HK-2 (cell line): Measurements from ENCODE around the gene ARMCX5.
A peak's percentile ranks its signal among the peaks of the same experiment; 100 is the strongest.

Experiments
- DNase-seq: peaks from one replicate; pipeline ENCODE4 v3.0.0-alpha.2; 2018; ENCODE audit not compliant: unreplicated experiment

ARMCX5 gene

GRCh38 chrX:102599084-102599950 is at the start of gene ARMCX5:
TSS of gene ARMCX5 (plus strand) at chrX:102599515. CDS start at chrX:102602142, 2,627 bp downstream.
- DNase-seq: peak; percentile 71

- DNase-seq: no peak
These were observed 40.7 kb upstream of the ARMCX5 start for GRCh38 chrX:102558607-102559006.

- no peak for DNase-seq
These were observed 38.8 kb upstream of the ARMCX5 start for GRCh38 chrX:102560423-102561068.

- DNase-seq: no peak
These were observed 18.4 kb upstream of the ARMCX5 start for GRCh38 chrX:102580891-102581290.

DNA sequence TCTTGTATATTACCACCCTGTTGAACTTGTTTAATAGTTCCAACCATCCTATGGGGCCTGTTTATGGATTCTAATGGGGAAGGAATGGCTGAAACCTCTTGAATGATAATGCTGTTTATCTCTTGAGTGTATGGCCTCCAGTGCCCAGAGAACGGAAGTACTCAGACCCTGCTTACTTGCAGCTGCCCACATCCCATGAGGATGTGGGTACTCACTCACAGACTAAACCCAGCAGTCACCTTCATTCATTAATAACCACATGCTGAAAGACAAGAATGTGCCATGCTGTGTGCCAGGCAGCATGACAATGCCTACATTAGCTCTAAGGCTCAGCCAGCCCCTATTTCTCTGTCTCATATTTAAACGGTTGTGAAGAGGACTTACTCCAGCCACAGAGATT is 5.9 kb upstream of the ARMCX5 start:
- no peak for DNase-seq

DNA sequence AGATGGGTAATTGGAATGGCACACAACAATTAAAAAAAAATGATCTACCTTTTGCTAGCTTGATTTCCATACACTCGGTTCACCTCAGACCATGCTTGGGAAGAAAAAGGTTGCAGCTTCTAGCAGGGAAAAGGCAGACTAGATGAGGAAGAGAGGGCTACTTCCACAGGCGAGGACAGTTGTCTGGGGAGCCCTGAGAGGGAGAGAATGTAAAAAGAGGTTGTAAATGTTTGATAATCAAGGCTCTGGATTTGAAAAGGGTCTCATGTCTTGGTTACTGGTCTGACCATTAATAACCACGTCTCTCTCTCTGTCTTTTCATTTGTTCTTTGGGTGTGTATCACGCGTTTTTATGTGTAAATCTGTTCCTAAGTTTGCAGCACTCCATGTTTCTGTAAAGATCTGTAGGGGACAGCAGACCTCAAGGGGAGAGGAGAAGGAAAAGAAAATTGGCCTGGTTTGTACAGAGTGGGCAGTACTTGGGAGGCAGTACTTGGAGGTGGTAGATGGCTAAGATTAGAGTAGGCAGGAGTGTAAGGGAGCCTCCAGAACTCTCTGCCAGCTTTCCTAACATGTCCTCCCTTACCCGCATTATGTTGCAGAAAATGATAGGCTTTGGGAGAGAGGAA is 750 bp downstream of the ARMCX5 start:
- DNase-seq: no peak

DNA sequence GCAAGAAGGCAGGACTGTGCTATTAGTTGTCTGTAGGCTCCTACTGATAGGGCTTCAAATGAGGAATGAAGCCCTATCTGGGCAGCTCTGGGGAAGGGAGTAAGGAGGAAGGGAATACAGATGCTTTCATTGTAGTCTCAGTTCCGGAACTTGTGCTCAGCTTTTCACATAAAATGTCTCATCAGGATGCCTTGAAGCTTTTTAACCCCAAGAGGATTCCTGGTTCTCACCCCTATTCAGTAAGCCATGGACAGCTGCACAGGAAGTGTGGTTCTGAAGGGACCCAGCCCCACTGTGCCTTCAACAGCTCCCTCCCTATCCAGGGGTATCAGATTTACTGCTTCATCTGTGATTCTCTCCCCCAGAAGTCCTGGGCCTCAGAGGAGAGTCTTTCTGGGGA is 5.0 kb downstream of the ARMCX5 start:
- DNase-seq: no peak

- DNase-seq: no peak
These were observed 6.8 kb downstream of the ARMCX5 start for GRCh38 chrX:102606115-102606514.

DNA sequence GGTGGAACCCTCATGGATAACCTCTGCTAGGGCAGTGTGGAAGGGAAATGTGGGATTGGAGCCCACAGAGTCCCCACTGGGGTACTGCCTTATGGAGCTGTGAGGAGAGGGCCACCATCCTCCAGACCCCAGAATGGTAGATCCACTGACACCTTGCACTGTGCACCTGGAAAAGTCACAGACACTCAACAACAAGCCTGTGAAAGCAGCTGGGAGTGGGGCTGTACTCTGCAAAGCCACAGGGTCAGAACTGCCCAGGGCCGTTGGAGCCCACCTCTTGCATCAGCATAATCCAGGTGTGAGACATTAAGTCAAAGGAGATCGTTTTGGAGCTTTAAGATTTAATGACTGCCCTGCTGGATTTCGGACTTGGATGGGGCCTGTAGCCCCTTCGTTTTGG is 11.6 kb downstream of the ARMCX5 start:
- no peak for DNase-seq

- no peak for DNase-seq
These were observed 24.8 kb downstream of the ARMCX5 start for GRCh38 chrX:102624105-102624504.

GRCh38 chrX:102627640-102628039 is 28.3 kb downstream of the ARMCX5 start:
- no peak for DNase-seq

DNA sequence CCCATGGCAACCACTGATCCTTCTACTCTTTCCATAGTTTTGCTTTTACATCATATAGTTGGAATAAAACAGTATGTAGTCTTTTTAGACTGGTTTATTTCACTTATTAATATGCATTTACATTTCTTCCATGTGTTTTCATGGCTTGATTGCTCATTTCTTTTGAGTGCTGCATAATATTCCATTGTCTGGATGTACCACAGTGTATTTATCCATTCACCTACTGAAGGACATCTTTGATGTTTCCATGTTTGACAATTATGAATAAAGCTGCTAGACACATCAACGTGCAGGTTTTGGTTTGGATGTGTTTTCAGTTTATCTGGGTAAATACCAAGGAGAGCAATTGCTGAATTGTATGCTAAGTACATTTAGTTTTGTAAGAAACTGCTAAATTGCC is 38.2 kb downstream of the ARMCX5 start:
- no peak for DNase-seq

DNA sequence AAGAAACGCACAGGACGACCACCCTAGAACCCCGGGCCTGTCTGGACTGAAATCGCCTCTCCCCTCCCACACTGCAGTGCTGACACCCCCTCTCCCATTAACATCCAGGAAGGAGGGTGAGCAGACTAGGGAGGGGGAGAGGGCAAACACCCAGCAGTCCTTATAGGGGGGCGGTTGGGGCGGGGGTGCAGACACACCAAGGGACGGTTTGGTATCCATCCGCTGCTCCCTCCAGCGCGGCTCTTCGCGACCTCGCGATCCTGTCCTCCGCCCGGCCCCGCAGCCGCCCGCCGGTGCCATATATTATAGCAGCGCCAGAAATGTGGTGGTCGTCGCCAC is 51.6 kb downstream of the ARMCX5 start:
- DNase-seq: no peak

GRCh38 chrX:102651242-102652011 is 52.1 kb downstream of the ARMCX5 start, which contains the start of gene GPRASP1:
TSS of gene GPRASP1 (plus strand) at chrX:102651483. CDS start at chrX:102653914, 2,431 bp downstream.
- no peak for DNase-seq

GRCh38 chrX:102652031-102652688 is 52.8 kb downstream of the ARMCX5 start:
- DNase-seq: no peak
